Epithelial cell of esophagus (primary cell): ENCODE results near the gene POLR3GL.

Source experiments
- DNase-seq: peaks from one replicate; pipeline ENCODE4 v3.0.0; 2010; ENCODE audit warnings: low read depth
- H3K4me3 ChIP-seq: 2 replicates; pipeline ENCODE4 v1.5.1; 2011; ENCODE audit warnings: mild to moderate bottlenecking, low read length, control low read depth
- CTCF ChIP-seq: IDR thresholded peaks from 2 replicates; pipeline ENCODE4 v1.5.1; 2011; ENCODE audit warnings: low read depth, mild to moderate bottlenecking, low read length, control low read depth, inconsistent platforms; ENCODE audit not compliant: insufficient read depth; ENCODE audit errors: missing control alignments

POLR3GL gene

GRCh38 chr1:145937436-145937835, 27.1 kb upstream of the POLR3GL start:
- H3K4me3 ChIP-seq: no peak overlapping the region
- no peak for TF ChIP-seq CTCF
- DNase-seq: no peak

- DNase-seq: no peak
- no peak overlapping the region for H3K4me3 ChIP-seq
- no peak for TF ChIP-seq CTCF
Measured at GRCh38 chr1:145942405-145942804, 22.1 kb upstream of the POLR3GL start.

DNA sequence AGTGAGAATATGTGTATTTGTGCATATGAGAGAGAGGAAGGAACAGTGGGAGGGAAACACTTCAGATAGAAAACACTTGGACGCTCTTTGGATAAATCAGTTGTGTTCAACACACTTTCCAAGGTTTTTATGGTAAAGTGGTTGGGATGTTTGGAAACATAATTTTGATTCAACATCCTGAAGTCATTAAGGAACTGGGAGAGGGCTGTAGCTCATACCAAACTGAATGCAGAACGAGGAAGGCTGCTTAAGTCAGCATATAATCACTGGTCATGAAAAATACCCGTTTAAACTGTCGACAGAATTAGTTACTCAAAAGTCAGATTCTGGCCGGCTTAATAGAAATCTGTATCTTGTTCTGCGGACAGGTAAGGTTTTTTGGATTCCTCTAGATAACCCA, 21.6 kb upstream of the POLR3GL start:
- no peak overlapping the region for H3K4me3 ChIP-seq
- no peak for TF ChIP-seq CTCF

DNA sequence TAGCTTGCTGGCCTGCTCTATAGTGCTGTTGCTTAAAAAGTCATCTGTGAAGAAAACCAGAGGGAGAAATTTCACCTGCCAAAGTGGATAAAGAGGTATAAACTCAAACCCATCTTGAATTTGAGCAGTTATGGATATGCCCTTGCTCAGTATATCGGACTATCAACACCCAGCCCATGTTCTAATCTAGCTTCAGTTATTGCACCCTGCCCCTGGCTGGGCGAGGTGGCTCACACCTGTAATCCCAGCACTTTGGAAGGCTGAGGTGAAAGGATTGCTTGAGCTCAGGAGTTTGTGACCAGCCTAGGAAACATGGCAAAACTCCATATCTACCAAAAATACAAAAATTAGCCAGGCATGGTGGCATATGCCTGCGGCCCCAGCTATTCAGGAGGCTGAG, 20.0 kb upstream of the POLR3GL start:
- no peak for TF ChIP-seq CTCF
- no peak overlapping the region for H3K4me3 ChIP-seq
- DNase-seq: no peak

More for the DNA sequence above, 21.6 kb upstream of the POLR3GL start:
- no peak for DNase-seq

DNA sequence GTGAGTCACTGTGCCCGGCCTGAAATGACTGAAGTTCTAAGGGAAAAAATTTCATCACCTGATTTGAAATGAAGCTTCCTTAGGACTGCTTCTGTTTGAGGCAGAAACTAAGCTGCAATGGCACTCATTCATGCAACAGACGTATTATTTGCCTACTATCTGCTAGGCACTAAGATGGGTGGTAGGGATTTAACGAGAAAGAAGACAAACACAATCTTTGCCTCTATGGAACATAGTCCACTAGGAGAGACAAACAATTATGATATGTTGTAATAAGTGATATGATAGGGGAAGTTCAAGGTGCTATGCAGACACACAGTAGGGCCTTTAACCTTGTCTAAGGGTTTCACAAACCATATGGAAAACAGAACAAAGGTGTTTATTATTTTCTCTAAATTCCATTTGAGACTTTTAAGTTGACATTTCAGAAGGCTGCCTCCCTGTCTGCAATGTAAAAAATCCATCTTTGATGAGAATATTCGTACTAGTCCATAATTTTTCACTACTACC, 18.0 kb upstream of the POLR3GL start:
- no peak overlapping the region for H3K4me3 ChIP-seq
- TF ChIP-seq CTCF: no peak
- no peak for DNase-seq

DNA sequence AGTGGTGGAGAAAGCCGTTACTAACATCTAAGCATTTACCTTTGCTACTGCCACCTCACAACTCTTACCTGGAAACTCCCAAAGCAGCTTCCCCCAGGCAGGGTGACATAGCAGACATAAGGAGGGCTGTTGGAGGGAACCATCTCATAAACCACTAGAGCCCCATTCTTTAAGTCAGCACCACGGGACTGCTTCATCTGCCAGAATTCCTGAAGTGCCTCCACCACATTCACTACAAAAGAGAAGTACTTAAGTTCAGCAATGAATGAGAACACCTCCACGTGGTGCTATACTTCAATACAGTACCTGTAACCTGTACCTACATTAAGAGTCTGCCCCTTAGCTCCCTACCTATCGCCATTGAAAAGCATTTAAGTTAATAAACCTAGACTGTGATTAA, 16.9 kb upstream of the POLR3GL start:
- no peak for TF ChIP-seq CTCF
- no peak for DNase-seq
- no peak overlapping the region for H3K4me3 ChIP-seq

DNA sequence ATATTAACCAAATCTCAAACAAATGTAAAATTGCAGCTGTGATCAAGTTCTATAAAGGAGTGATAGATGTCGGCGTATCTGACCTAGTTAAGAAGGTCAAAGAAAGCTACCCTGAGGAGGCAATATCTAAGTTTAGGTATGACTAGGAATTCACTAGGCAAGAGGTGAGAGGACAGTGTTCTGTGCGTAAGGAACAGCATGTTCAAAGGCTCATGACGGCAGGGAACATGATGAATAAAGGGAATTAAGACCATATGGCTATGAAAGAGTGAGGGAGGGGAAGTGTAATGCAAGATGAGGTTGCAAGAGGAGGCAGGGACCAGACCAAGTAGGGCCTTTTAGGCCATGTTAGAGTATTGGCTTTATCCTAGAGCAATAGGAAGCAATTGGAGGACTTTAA, 15.3 kb upstream of the POLR3GL start:
- TF ChIP-seq CTCF: no peak
- H3K4me3 ChIP-seq: no peak overlapping the region
- no peak for DNase-seq
